Natural killer cell (primary cell): ENCODE data around the gene RECQL. TPM values are rescaled to one million over a fixed set of nuclear protein-coding genes. Genes with fewer than 3 reads are reported as not detected.

ENCODE experiments used
- total RNA-seq, 4 donors: library from RNA; stranded (reverse); fragments of 120-200 nt in 1 of 4; gene quantifications; one replicate each; pipeline versions ENCODE4 v1.2.3 to v1.2.4, GENCODE V29; 2013 to 2022

The RECQL gene
- total RNA-seq, 3 donors from 2014 or later (not counting 1 experiment from before 2014, with no cell fraction given): 39.4 to 46.8 (median 40.1) TPM

Other genes starting within 250 kb of the RECQL start
- gene SLCO1A2, start 166.7 kb downstream of the RECQL start, total RNA-seq: not detected
- gene IAPP, start 128.7 kb downstream of the RECQL start, total RNA-seq: not detected
- gene PYROXD1, start 64.0 kb downstream of the RECQL start, total RNA-seq: 10 to 100 TPM; 44.2 to 64.7 (median 46.8) TPM
- 10 to 100 TPM; 30.9 to 38.0 (median 33.1) TPM for gene GOLT1B, start 154 bp upstream of the RECQL start, total RNA-seq
- 1 to 10 TPM in 2 of 3 donors, not detected in 1; 1.2 to 1.4 TPM for gene SPX, start 24.7 kb upstream of the RECQL start, total RNA-seq
- gene GYS2, start 103.2 kb upstream of the RECQL start, total RNA-seq: not detected
- 100 to 1,000 TPM; 116 to 167 (median 125) TPM for gene LDHB, start 156.2 kb upstream of the RECQL start, total RNA-seq